ENCODE results near the gene IQGAP2. TPM values are rescaled to one million over a fixed set of nuclear protein-coding genes. Genes with fewer than 3 reads are reported as not detected.
"Not testable (repeated sequence)": the region's sequence is repeated elsewhere in the genome, so short reads cannot be mapped to it uniquely, and the experiment has no call there.

Gene IQGAP2
- total and polyA plus RNA-seq, 5 donors from 2014 or later: 53.9 to 214 (median 61.4) TPM

GRCh38 chr5:76367623-76368371, 35.3 kb upstream of the IQGAP2 start:
- Histone ChIP-seq H3K36me3 (ENCODE audit: control insufficient read depth, insufficient read depth, low read length) (no peaks in the 10 kb centered on the region), H3K4me1 (ENCODE audit: control insufficient read depth, insufficient read depth, low read length, poor library complexity, severe bottlenecking) (no peaks in the 10 kb centered on the region), H3K27me3 (ENCODE audit: control insufficient read depth, insufficient read depth, low read length) (no peaks in the 10 kb centered on the region), H3K4me3 (ENCODE audit: low read depth, low read length) (no peak overlapping the region), H3K27ac (ENCODE audit: insufficient read depth, low read length, poor library complexity, severe bottlenecking) (no peak overlapping the region), H3K9me3 (ENCODE audit: control insufficient read depth in 2 of 2, low read length in 2 of 2) (no peaks in the 10 kb centered on the region)
- peak; percentile 59 to 67 for ATAC-seq (ENCODE audit: low read depth in 2 of 2)
- H3K27me3 Mint-ChIP-seq: peaks cover 5% of the 10 kb centered on the region
- no peaks in the 10 kb centered on the region for H3K9me3 Mint-ChIP-seq
- H3K4me1 Mint-ChIP-seq: peaks cover 0 to 12% (median 8%) of the 10 kb centered on the region in 4 donors
- DNase-seq: peak in 1 of 3 donors; percentile 34
- no peak overlapping the region for H3K4me3 Mint-ChIP-seq
- no peak overlapping the region for H3K27ac Mint-ChIP-seq
- H3K36me3 Mint-ChIP-seq: no peaks in the 10 kb centered on the region

- Mint-ChIP-seq H3K4me1 (peaks cover 0 to 11% (median 7%) of the 10 kb centered on the region in 4 donors), H3K4me3 (no peak overlapping the region), H3K27me3 (peaks cover 5% of the 10 kb centered on the region), H3K36me3 (no peaks in the 10 kb centered on the region), H3K27ac (peak overlapping the region in 1 of 3 donors; percentile 76), H3K9me3 (no peaks in the 10 kb centered on the region)
- no peaks in the 10 kb centered on the region for H3K4me1 ChIP-seq (ENCODE audit: control insufficient read depth, insufficient read depth, low read length, poor library complexity, severe bottlenecking)
- ATAC-seq (ENCODE audit: low read depth in 2 of 2) (no peak), DNase-seq (no peak)
- no peaks in the 10 kb centered on the region for H3K9me3 ChIP-seq (ENCODE audit: control insufficient read depth in 2 of 2, low read length in 2 of 2)
- no peak overlapping the region for H3K4me3 ChIP-seq (ENCODE audit: low read depth, low read length)
- H3K27me3 ChIP-seq (ENCODE audit: control insufficient read depth, insufficient read depth, low read length): no peaks in the 10 kb centered on the region
- no peaks in the 10 kb centered on the region for H3K36me3 ChIP-seq (ENCODE audit: control insufficient read depth, insufficient read depth, low read length)
- H3K27ac ChIP-seq (ENCODE audit: insufficient read depth, low read length, poor library complexity, severe bottlenecking): no peak overlapping the region
Observed at GRCh38 chr5:76368941-76369340, 34.1 kb upstream of the IQGAP2 start.

- not testable (repeated sequence) for H3K4me3 ChIP-seq (ENCODE audit: low read depth, low read length); H3K4me1 ChIP-seq (ENCODE audit: control insufficient read depth, insufficient read depth, low read length, poor library complexity, severe bottlenecking); DNase-seq; ATAC-seq (ENCODE audit: low read depth in 2 of 2); H3K27ac ChIP-seq (ENCODE audit: insufficient read depth, low read length, poor library complexity, severe bottlenecking); H3K9me3 ChIP-seq (ENCODE audit: control insufficient read depth in 2 of 2, low read length in 2 of 2); H3K27me3 Mint-ChIP-seq; H3K36me3 Mint-ChIP-seq; H3K27ac Mint-ChIP-seq; H3K27me3 ChIP-seq (ENCODE audit: control insufficient read depth, insufficient read depth, low read length); H3K9me3 Mint-ChIP-seq; H3K36me3 ChIP-seq (ENCODE audit: control insufficient read depth, insufficient read depth, low read length); H3K4me3 Mint-ChIP-seq
- H3K4me1 Mint-ChIP-seq: peaks cover 0 to 10% (median 7%) of the 10 kb centered on the region in 4 donors
Observed at GRCh38 chr5:76369668-76370067, 33.4 kb upstream of the IQGAP2 start.

GRCh38 chr5:76371960-76372322, 31.1 kb upstream of the IQGAP2 start:
- H3K4me3 ChIP-seq (ENCODE audit: low read depth, low read length): no peak overlapping the region
- H3K36me3 ChIP-seq (ENCODE audit: control insufficient read depth, insufficient read depth, low read length): peaks cover 8% of the 10 kb centered on the region
- Mint-ChIP-seq H3K4me3 (no peak overlapping the region), H3K9me3 (no peaks in the 10 kb centered on the region), H3K4me1 (peaks cover 0 to 17% (median 7%) of the 10 kb centered on the region in 4 donors), H3K27ac (peak overlapping the region in 1 of 3 donors; percentile 36), H3K36me3 (no peaks in the 10 kb centered on the region), H3K27me3 (peaks cover 3% of the 10 kb centered on the region)
- no peak overlapping the region for H3K27ac ChIP-seq (ENCODE audit: insufficient read depth, low read length, poor library complexity, severe bottlenecking)
- no peaks in the 10 kb centered on the region for H3K4me1 ChIP-seq (ENCODE audit: control insufficient read depth, insufficient read depth, low read length, poor library complexity, severe bottlenecking)
- DNase-seq (no peak), ATAC-seq (ENCODE audit: low read depth in 2 of 2) (no peak)
- H3K9me3 ChIP-seq (ENCODE audit: control insufficient read depth in 2 of 2, low read length in 2 of 2): no peaks in the 10 kb centered on the region
- H3K27me3 ChIP-seq (ENCODE audit: control insufficient read depth, insufficient read depth, low read length): no peaks in the 10 kb centered on the region

GRCh38 chr5:76372323-76373054, 30.6 kb upstream of the IQGAP2 start:
- no peaks in the 10 kb centered on the region for H3K9me3 Mint-ChIP-seq
- no peak overlapping the region for H3K27ac ChIP-seq (ENCODE audit: insufficient read depth, low read length, poor library complexity, severe bottlenecking)
- H3K27ac Mint-ChIP-seq: peak overlapping the region in 2 of 3 donors; percentile 35 to 36
- H3K4me1 Mint-ChIP-seq: peaks cover 0 to 20% (median 7%) of the 10 kb centered on the region in 4 donors
- ATAC-seq (ENCODE audit: low read depth in 2 of 2): no peak
- H3K36me3 Mint-ChIP-seq: no peaks in the 10 kb centered on the region
- peaks cover 4% of the 10 kb centered on the region for H3K27me3 Mint-ChIP-seq
- peaks cover 8% of the 10 kb centered on the region for H3K36me3 ChIP-seq (ENCODE audit: control insufficient read depth, insufficient read depth, low read length)
- no peak overlapping the region for H3K4me3 Mint-ChIP-seq
- H3K27me3 ChIP-seq (ENCODE audit: control insufficient read depth, insufficient read depth, low read length): no peaks in the 10 kb centered on the region
- no peaks in the 10 kb centered on the region for H3K4me1 ChIP-seq (ENCODE audit: control insufficient read depth, insufficient read depth, low read length, poor library complexity, severe bottlenecking)
- H3K4me3 ChIP-seq (ENCODE audit: low read depth, low read length): no peak overlapping the region
- no peak for DNase-seq
- H3K9me3 ChIP-seq (ENCODE audit: control insufficient read depth in 2 of 2, low read length in 2 of 2): no peaks in the 10 kb centered on the region

GRCh38 chr5:76376148-76376865, 26.8 kb upstream of the IQGAP2 start:
- Histone ChIP-seq H3K36me3 (ENCODE audit: control insufficient read depth, insufficient read depth, low read length) (peaks cover 8% of the 10 kb centered on the region), H3K9me3 (ENCODE audit: control insufficient read depth in 2 of 2, low read length in 2 of 2) (no peaks in the 10 kb centered on the region), H3K27ac (ENCODE audit: insufficient read depth, low read length, poor library complexity, severe bottlenecking) (no peak overlapping the region), H3K4me1 (ENCODE audit: control insufficient read depth, insufficient read depth, low read length, poor library complexity, severe bottlenecking) (peaks cover 26% of the 10 kb centered on the region), H3K27me3 (ENCODE audit: control insufficient read depth, insufficient read depth, low read length) (no peaks in the 10 kb centered on the region), H3K4me3 (ENCODE audit: low read depth, low read length) (no peak overlapping the region)
- Mint-ChIP-seq H3K4me1 (peaks cover 10 to 48% (median 21%) of the 10 kb centered on the region in 4 donors), H3K27me3 (peaks cover 4% of the 10 kb centered on the region), H3K27ac (peak overlapping the region in 2 of 3 donors; percentile 21 to 73), H3K4me3 (no peak overlapping the region), H3K36me3 (peaks cover 3% of the 10 kb centered on the region), H3K9me3 (no peaks in the 10 kb centered on the region)
- no peak for DNase-seq
- ATAC-seq (ENCODE audit: low read depth in 2 of 2): no peak

- H3K9me3 Mint-ChIP-seq: no peaks in the 10 kb centered on the region
- no peak overlapping the region for H3K4me3 Mint-ChIP-seq
- ATAC-seq (ENCODE audit: low read depth in 2 of 2) (no peak), DNase-seq (no peak)
- H3K4me1 Mint-ChIP-seq: peaks cover 10 to 51% (median 23%) of the 10 kb centered on the region in 4 donors
- no peaks in the 10 kb centered on the region for H3K27me3 ChIP-seq (ENCODE audit: control insufficient read depth, insufficient read depth, low read length)
- no peak overlapping the region for H3K4me3 ChIP-seq (ENCODE audit: low read depth, low read length)
- H3K36me3 ChIP-seq (ENCODE audit: control insufficient read depth, insufficient read depth, low read length): peaks cover 8% of the 10 kb centered on the region
- H3K27me3 Mint-ChIP-seq: peaks cover 4% of the 10 kb centered on the region
- H3K9me3 ChIP-seq (ENCODE audit: control insufficient read depth in 2 of 2, low read length in 2 of 2): no peaks in the 10 kb centered on the region
- H3K4me1 ChIP-seq (ENCODE audit: control insufficient read depth, insufficient read depth, low read length, poor library complexity, severe bottlenecking): peaks cover 28% of the 10 kb centered on the region
- H3K27ac ChIP-seq (ENCODE audit: insufficient read depth, low read length, poor library complexity, severe bottlenecking): no peak overlapping the region
- H3K36me3 Mint-ChIP-seq: peaks cover 3% of the 10 kb centered on the region
- peak overlapping the region in 2 of 3 donors; percentile 21 to 73 for H3K27ac Mint-ChIP-seq
Observed at GRCh38 chr5:76376866-76377230, 26.2 kb upstream of the IQGAP2 start.
